ENCODE results near the gene CADM2.

The CADM2 gene

DNA sequence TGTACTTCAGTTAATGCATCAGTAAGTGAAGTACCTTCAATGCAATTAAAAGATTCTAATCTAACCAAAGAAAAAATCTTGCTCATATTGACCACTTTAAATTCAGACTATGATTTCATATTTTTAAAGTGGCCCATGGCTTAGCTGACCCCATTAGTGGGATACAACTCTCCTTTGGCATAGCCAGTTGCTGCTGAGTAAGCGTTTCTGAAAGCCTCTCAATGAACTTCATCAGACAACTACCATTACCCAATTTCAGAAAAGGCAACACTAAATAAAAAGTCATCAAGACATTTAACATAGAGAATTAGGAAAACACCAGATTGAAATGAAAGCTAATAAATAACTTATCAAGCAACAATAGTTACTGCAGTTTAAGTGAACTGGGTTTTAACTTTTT, 27.0 kb downstream of the CADM2 start:
- DNase-seq, result no peak

DNA sequence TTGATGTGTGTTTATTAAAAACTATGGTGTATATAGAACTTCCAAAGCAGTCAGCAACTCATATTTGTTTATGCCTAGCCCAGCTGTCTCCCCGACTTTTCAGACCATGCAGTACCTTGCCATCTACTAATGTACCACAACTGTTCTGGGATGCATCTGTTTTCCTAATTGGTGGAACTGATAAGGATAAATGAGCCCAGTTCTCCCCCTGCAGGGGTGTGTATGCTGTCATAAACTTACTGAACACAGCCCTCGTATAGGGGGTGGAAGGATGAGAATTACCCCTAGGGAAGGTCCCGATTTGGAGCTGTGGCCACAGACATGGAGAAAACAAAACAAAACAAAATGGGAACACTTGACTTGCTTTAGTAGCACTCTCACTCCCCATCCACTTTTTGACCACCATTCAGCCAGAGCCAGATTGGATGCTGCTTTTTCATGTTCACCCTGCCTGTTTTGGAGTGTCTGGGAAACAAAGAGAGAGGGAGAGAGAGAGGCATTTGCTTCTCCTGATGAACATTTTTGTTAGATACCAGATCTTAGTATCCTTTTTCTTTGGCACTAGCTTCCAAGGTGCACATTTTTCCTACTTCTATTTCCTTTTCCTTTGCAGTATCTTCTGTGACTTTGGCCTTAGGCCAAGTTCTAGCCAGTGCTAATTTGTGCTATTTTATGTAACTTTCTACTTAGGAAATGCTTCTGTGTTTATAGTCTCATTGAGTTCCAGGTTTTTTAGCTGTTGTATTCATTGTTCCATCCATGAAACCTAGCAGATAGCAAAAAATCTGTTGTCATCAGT, 29.1 kb downstream of the CADM2 start:
- DNase-seq, result no peak

DNA sequence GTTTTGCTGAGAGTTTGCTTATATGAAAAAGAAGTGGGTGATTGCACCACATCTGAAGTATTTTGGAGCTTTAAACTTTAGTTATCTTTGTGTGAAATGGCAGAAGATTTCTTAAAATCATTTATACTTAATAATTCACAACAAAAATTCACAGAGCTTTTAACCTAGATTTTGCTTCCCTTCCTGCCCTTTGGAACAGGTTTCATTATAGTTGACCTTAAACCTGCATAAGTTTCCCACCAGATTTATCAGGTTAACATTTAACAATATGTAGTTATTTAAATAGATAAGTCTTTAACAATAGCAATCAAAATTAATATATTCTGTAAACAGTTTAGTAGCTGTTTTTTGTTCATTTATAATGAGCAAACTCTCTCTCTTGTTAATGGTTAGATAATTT, 30.3 kb downstream of the CADM2 start:
- no peak for DNase-seq

DNA sequence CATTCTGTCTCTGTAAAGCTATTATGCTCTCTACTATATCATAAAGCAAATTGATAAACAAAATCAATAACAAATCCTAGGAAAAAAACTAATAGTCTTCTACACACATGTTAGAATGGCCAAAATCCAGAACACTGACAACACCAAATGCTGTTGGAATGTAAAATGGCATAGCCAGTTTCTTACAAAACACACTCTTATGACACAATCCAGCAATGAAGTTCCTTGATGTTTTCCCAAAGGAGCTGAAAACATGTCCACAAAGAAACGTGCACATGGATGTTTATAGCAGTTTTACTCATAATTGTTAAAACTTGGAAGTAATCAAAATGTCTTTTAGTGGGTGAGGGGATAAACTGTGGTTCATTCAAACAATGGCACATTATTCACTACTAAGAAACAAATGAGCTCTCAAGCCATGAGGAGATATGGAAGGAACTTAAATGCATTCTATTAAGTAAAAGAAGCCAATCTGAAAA, 32.7 kb downstream of the CADM2 start:
- no peak for DNase-seq

DNA sequence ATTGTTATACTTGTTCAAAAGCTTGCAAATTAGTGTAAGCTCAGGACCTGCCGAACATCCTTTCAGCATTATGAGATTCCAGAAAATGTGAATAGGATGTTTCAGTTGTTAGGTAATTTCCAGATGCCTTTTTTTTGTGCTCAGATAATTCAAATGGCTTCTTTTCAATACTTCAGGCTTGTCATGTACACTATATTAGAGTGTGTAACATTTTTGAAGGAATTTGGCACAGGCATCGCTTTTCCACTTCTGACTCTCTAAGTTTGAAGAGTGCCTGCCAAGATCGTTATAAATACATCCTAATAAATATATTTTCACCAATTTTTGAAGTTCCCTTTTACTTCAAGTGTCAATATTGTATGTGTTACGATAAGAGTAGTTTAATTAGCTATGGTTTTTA, 35.2 kb downstream of the CADM2 start:
- DNase-seq, result no peak

DNA sequence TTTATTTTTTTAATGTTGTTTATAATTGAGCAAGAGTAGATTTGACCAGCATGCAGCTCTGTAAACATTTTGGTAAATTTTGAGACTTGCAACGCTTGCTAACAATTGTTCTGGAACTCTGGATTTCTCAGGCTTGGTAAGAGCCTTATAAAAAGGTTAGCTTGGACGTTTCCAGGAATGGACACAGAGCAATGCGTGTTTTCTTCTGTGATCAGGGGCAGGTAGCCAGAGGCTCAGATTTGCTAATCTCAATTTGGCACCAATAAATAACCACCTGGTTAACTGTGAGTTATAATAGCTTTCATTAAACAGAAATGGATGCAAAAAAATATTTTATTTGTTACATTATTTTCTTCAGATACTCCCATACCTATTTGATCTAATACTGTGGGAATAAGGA, 39.8 kb downstream of the CADM2 start:
- DNase-seq, result no peak

DNA sequence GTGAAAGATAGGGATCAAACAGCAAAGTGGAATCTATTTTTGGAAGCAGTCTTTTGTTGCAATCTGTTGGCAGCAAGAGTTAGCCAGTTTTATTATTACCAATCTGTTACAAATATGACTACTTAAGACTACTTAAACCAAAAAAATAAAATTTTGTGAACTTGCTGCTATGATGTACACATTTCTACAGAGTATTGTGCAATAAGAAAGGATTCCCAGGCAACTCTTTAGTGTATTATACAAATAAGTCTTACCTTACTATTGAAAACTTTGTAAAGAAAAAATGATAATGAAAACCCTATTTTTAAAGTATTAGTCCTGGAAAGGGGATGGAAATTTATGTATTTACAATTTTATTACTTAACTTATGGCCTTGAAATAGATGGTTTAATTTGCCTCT, 44.7 kb downstream of the CADM2 start:
- no peak for DNase-seq

DNA sequence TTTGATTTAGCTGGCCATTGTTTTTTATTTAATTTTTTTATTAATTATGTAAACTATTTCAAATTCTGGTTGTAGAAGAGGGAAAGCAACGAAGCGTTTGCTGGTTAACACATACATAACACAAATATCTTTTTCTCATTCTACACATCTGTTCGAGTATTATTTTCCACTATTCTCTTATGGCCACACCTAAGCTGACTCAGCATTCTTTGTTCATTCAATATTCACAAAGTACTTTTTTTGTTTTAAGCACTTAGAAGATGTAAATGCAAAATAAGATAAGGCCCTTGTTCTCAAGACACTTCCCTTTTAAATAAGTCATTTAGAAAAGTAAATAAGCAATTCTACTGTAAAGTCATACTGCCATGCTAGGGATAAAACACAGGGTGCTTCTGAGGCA, 45.4 kb downstream of the CADM2 start:
- no peak for DNase-seq

DNA sequence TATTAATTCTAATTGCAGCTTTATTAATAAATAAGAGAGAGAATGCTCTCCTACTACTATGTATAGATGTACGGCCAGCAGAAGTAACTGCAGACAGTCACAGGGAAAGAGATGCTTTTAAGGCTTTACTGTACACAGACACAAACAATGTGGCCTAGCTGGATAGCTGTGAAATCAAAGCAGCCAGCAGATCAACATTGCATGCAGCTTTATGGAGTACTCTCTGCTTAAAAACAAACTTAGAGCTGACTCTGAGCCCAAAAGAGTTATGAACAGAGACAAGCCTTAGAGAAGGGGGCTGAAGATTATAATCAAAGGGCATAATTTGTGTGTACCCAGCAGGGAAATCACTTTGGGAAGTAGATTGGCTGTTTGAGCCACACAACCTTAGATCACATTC, 47.2 kb downstream of the CADM2 start:
- no peak for DNase-seq

DNA sequence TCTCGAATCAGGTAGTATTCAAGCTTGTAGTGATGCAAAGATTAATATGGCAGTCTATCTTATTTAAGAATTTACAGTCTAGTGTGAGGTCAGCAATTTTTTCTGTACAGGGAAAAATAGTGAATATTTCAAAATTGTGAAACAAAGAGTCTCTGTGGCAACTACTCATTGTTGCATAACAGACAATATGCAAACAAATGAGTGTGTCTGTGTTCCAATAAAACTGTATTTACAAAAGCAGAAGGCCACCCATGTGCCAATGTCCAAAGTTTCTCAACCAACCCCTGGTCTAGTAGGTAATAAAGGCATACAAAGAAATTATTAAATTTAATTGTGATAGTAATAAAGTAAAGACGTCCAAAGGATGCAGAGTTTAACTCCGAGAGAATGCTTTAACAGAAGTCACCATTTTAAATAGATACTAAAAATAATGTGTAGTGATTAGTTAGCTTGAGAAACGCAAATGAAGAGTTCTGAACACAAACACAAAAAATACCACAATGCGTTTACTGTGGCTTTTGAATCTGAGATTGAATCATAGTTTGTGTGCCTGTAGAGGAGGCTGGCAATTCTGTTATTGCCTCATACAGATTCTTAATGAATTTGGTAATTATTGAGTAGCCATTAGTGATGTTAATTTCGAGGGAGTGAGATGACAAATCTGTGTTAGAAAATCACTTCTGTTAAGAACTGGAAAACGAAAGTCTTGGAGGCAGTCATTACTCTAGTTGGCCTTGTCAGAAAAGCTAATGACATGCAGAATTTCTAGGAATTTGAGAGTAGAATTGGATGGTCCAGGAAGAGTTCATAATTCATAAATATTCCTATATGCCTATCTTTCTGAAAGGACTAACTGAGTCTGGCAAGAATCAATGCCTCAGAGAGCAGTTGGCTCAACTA, 48.7 kb downstream of the CADM2 start:
- DNase-seq, result no peak

DNA sequence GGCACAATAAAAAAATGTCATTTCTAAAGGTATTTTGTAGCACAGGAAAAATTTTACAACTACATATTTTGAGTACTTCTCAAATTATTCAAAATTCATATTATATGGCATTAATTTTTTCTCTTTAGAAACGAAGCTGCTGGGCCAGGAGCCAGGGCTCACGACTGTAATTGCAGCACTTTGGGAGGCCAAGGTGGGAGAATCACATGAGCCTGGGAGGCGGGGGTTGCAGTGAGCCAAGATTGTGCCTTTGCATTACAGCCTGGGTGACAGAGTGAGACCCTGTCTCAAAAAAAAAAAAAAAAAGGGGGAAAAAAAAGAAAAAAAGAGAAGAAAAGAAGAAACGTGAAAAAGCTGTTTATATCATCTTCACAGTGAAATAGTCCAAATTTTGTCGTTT, 62.0 kb downstream of the CADM2 start:
- no peak for DNase-seq

DNA sequence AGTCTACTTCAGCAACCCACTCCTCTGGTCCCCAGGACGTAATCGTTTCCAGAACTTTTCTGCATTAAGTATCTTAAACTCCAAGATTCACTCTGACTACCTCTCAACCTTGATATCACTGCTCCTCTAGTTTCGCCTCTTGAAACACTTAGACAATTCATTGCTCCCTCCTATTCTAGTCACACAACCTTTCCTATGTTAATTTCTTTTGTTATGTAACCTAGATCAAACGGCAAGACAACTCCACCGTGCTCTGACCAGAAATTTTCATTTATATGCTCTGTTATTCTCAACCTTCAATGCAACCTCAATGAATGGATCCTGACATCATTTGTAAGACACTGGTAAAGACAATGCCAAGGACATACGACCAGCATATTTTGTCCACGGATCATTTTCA, 71.3 kb downstream of the CADM2 start:
- DNase-seq, result no peak

DNA sequence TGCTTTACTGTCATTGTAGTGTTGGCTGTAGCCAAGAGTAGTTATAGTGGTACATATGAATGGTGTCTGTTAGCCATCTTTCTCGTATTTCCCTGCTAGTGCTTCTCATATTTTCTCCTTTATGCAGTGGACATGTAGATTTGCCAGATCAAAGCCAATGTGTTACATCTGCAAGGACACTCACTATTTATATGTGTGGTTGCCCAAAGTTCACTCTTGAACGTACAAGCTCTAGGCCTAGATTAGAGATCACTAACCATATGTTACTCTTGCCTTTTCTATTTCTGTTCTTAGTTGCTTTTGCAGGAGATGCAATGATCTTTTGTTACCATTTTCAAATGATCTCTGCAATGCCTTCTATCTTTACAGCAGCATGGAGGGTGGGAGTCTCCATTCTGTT, 78.4 kb downstream of the CADM2 start:
- no peak for DNase-seq

DNA sequence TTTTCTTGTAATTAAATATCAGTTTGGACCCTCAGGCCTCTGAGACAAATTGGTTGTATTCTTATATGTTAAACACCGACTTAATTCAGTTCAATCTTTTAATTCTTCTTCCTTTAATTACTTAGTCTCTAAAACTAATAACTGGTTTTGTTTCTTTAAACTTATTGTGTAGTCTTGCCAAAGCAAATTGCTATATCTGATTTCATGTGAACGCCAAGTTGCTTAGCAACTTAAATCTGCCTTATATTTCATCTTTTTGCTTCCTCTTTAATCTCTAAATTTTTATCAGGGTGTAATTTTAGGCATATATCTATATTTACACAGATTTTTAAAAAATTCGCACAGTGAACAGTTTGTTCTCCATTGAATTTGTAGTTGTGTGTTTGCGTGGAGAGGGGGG, 82.2 kb downstream of the CADM2 start:
- no peak for DNase-seq

DNA sequence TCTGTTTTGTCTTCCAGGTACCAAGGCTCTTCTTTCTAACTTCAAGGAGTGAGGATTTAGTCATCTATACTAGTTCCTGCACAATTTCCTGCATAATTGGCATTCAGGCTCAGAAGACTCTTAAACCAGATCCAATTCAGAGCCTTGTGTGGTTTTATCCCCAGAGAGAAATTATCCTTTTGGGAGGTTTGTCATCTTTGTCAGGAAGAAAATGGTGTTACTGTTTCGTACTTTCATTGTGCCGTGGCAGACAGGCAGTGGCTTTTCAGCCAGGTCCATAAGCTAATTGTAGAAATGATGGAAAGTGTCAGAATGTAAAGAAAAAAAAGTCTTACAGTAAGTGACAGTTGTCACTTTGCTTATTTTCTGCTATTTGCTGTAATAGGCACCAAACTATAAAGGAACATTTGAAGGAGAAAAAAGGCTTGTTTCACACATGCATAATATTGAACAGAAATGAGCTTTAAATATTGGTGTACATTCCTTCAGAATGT, 82.8 kb downstream of the CADM2 start:
- no peak for DNase-seq

DNA sequence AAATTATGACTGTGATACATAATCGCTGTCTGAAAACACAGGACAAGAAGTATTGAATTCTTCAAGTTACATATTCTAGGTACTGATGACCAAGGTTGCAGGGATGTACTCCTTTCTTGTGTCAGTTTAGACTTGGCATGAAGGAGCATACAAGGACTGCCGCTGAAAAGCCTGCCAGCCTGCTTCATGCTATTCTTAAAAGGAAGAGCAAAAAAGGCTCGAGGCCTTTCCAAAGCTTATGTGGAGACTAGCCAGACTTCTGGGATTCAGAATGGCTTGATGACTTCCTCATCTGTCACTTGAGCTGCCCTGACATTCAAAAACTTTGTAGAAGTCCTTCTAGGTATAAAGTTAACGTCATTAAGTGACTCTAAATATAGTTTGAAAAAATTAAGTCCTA, 92.0 kb downstream of the CADM2 start:
- no peak for DNase-seq

DNA sequence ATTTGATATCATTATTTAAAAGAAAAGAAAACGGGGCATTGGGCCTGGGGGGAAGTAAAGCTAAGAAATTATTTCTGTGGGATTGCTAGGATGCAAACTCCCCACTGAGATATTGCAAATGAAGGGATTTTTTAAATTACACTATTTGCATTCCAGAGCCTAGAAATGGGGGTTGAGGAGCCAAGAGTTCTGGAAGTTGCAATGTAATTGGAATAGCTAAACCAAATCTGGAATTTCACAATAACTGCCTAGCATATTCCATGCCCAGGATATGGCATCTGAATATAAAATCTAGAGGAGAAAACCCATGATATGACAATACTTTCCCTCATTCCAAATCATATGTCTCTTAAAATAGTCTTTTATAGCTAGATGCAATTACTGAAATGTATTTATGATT, 93.0 kb downstream of the CADM2 start:
- no peak for DNase-seq

DNA sequence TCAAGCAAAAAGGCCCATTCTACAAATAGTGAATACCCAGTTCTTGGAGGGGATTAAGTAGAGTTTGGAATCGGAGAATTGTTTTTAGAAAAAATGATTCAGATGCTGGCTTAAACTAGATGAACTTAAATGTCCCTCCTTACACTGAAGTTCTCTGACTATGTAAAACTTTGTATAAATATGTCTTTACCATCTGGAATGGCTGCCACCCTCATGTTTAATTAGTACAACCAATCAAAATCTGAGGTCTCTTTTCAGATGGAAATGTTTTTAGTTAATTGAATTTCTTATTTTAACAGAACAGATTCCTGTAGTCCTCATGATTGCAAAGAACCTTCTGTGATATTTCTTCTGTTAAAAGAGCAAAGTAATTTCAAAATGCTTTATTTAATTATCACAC, 94.8 kb downstream of the CADM2 start:
- no peak for DNase-seq

DNA sequence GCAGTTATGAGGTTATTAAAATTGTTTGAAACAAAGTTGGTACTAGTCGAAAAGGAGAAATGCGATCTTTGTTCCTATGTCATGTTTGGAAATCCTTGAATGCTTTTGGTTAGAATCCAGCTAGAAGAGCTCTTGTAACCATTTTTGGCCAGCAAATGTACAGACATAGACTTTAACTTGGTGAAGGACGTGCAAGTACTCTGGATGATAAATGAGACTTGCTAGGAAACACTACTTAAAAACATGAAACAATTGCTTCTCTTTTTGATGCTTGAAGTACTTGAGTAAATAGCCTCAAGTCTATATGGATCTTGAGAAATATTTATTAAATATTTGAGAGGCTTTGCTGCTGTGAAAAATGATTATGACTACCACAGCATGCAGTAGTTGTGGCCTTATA, 95.8 kb downstream of the CADM2 start:
- no peak for DNase-seq

DNA sequence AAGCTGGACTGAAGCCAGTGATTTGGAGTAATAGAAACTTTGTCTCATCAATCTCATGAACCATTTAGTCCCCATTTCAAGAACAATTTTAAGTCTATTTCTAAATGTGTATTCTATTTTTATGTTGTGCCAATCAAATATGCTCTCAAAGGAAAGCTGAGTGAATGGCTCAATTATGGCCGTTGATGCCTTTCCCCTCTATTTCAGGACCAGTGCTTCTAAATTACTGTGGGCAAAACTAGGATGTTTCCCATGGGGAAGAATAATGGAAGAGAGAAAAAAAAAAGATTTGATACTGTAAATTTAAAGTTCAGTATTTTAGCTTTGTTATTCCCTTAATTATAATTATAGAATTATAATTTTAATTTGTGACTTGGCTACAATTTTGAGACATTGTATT, 110.1 kb downstream of the CADM2 start:
- no peak for DNase-seq

DNA sequence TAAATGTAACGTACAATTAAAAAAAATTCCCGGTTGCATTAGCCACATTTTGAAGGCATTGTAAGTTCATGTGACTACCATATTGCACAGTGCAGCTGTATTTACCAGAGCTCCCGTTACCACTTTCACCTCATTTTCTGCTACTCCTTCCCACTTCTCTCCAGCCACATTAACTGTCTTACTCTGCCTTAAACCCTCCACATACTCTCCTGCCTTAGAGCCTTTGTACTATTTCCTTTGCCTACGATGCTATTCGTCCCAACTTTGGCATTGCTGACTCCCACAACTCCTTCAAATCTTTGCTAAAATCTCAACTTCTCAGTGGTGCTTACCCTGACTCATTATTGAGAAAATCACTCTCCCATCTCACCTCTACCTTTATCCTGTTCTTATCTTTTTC, 115.2 kb downstream of the CADM2 start:
- no peak for DNase-seq

DNA sequence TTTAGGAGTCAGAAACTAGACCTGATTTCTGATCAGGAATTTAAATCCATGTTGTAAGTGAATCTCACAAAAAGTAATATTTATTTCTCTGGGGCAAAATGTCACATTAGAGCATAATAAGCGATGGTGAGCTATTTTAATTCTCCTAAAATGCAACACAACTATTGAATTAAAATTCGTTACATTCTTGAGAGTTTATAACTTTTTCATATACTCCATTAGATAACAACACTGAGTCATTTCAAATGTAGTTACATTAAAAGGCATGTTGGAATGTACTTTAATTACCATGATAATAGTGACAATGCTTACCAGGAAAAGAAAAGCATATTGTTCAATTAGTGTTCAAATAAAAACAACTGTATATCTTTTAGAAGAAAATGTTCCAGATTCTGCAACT, 116.9 kb downstream of the CADM2 start:
- DNase-seq, result no peak

DNA sequence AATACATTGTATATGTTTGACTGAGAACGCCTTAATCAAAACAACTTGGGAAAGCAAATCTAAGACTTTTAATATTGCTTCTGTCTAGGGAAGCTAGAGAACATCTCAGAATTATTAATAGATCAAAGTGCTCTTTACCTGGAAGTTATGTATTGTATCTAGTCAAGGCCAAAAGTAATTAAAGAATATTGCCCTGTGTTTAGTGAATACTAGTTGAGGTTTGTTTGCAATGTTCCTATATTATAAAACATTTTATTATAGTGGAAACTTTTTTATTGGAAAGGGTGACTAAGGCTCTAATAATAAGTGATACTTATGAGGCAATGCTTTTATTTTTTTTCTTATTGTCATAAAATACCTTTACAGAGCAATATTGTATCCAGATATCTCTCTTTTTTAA, 118.2 kb downstream of the CADM2 start:
- DNase-seq, result no peak

Data from NCI-H510A (cell line).